SK-N-SH (cell line): ENCODE data around the gene TMEM114. TPM values are rescaled to one million over a fixed set of nuclear protein-coding genes. Genes with fewer than 3 reads are reported as not detected.

ENCODE experiments used
- CTCF ChIA-PET: fragments of 300-600, 350-600 bp; formaldehyde crosslinking; extraction: SDS; loops from one replicate; lab custom pipeline; 2021; lab: Yijun Ruan, JAX
- POLR2A ChIA-PET: fragments of 350-600 bp; sonication (Branson Sonifier 250); formaldehyde crosslinking; extraction: SDS; loops from one replicate; lab custom pipeline; 2020; ENCODE audit warnings: antibody characterized with exemption, inconsistent platforms; lab: Yijun Ruan, JAX
- DNase-seq: peaks from one replicate; pipeline ENCODE4 v3.0.0; 2012
- H2AFZ ChIP-seq: fragments of 200-600 bp; sonication (generic); 2 replicates; pipeline ENCODE4 v1.8.1; 2016; ENCODE audit warnings: antibody characterized with exemption, mild to moderate bottlenecking, low read depth
- H3F3A ChIP-seq: fragments of 200-600 bp; sonication (generic); replicated peaks from 2 replicates; pipeline ENCODE3; 2016; ENCODE audit warnings: antibody characterized with exemption, mild to moderate bottlenecking; ENCODE audit not compliant: insufficient read depth
- H3K27ac ChIP-seq, 2 experiments: fragments of 200-500 bp in 1 of 2; fragments of 200-600 bp in 1 of 2; sonication (Bioruptor generic) in 1 of 2; sonication (generic), shearing (Covaris generic) in 1 of 2; 2 replicates each; pipeline versions ENCODE4 v1.5.1 to v1.6.1; 2014 to 2016; ENCODE audit warnings: low read depth in 2 of 2, inconsistent platforms in 1 of 2, low read length in 1 of 2, mild to moderate bottlenecking in 1 of 2, mixed read lengths in 1 of 2
- H3K27me3 ChIP-seq: fragments of 200-600 bp; sonication (generic), shearing (Covaris generic); 2 replicates; pipeline ENCODE4 v1.6.1; 2016; ENCODE audit warnings: mixed run types; ENCODE audit not compliant: insufficient read depth
- H3K36me3 ChIP-seq, 2 experiments: fragments of 200-500 bp in 1 of 2; fragments of 200-600 bp in 1 of 2; sonication (Bioruptor generic) in 1 of 2; sonication (generic) in 1 of 2; replicated peaks in 1 of 2; 2 replicates each; pipeline versions ENCODE3 to v1.5.1; 2014 to 2016; ENCODE audit warnings: low read length in 1 of 2, mild to moderate bottlenecking in 1 of 2; ENCODE audit not compliant: insufficient read depth in 2 of 2, control insufficient read depth in 1 of 2
- H3K4me1 ChIP-seq, 2 experiments: fragments of 200-500 bp in 1 of 2; fragments of 200-600 bp in 1 of 2; sonication (Bioruptor generic) in 1 of 2; sonication (generic), shearing (Covaris generic) in 1 of 2; 2 replicates each; pipeline versions ENCODE4 v1.5.1 to v1.6.1; 2014 to 2016; ENCODE audit warnings: low read depth in 1 of 2, low read length in 1 of 2, mixed run types in 1 of 2; ENCODE audit not compliant: insufficient read depth in 2 of 2, control insufficient read depth in 1 of 2
- H3K4me2 ChIP-seq: fragments of 200-600 bp; sonication (generic), shearing (Covaris generic); 2 replicates; pipeline ENCODE4 v1.6.1; 2017; ENCODE audit warnings: mixed run types
- H3K4me3 ChIP-seq, 2 experiments: fragments of 200-500 bp in 1 of 2; fragments of 200-600 bp in 1 of 2; sonication (Bioruptor generic) in 1 of 2; sonication (generic), shearing (Covaris generic) in 1 of 2; 2 replicates each; pipeline versions ENCODE4 v1.5.1 to v1.8.1; 2014 to 2016; ENCODE audit warnings: low read depth in 2 of 2, inconsistent platforms in 1 of 2, low read length in 1 of 2, mild to moderate bottlenecking in 1 of 2, mixed read lengths in 1 of 2, moderate library complexity in 1 of 2
- H3K79me2 ChIP-seq: fragments of 200-600 bp; sonication (generic); 2 replicates; pipeline ENCODE4 v1.8.1; 2017; ENCODE audit warnings: mild to moderate bottlenecking; ENCODE audit not compliant: insufficient read depth
- H3K9ac ChIP-seq: fragments of 200-600 bp; sonication (generic); 2 replicates; pipeline ENCODE4 v1.6.1; 2017; ENCODE audit warnings: mixed run types
- H3K9me2 ChIP-seq: fragments of 200-600 bp; sonication (generic); 2 replicates; pipeline ENCODE4 v1.6.1; 2017; ENCODE audit warnings: mixed run types
- H3K9me3 ChIP-seq: fragments of 200-600 bp; sonication (generic); 2 replicates; pipeline ENCODE4 v1.6.1; 2017; ENCODE audit warnings: mixed run types, mild to moderate bottlenecking, moderate library complexity
- H4K20me1 ChIP-seq: fragments of 200-600 bp; sonication (generic); 2 replicates; pipeline ENCODE4 v1.6.1; 2017; ENCODE audit warnings: mild to moderate bottlenecking, mixed run types; ENCODE audit not compliant: insufficient read depth
- CHD2 ChIP-seq: fragments of 150-350 bp; IDR thresholded peaks from 2 replicates; pipeline ENCODE4 v1.6.1; 2018; ENCODE audit warnings: low read length; ENCODE audit not compliant: partially characterized antibody
- EP300 ChIP-seq, 2 experiments: IDR thresholded peaks; 2 replicates each; pipeline versions ENCODE4 v1.4.0 to v1.6.1; 2012; ENCODE audit warnings: borderline replicate concordance in 1 of 2, low read depth in 1 of 2, low read length in 1 of 2
- EZH2phosphoT487 ChIP-seq: fragments of 200-600 bp; sonication (generic); IDR thresholded peaks from 2 replicates; pipeline ENCODE4 v1.6.1; 2017; ENCODE audit warnings: low read depth, mixed run types, mild to moderate bottlenecking, antibody characterized with exemption, moderate library complexity, borderline replicate concordance
- FOSL2 ChIP-seq: IDR thresholded peaks from 2 replicates; pipeline ENCODE4 v1.4.0; 2012; ENCODE audit warnings: low read depth, mild to moderate bottlenecking, moderate library complexity, borderline replicate concordance
- FOXM1 ChIP-seq: IDR thresholded peaks from 2 replicates; pipeline ENCODE4 v1.4.0; 2012; ENCODE audit warnings: low read depth, mild to moderate bottlenecking
- GABPA ChIP-seq: IDR thresholded peaks from 2 replicates; pipeline ENCODE4 v1.4.0; 2012; ENCODE audit warnings: low read depth, mild to moderate bottlenecking
- POLR2AphosphoS5 ChIP-seq: IDR thresholded peaks from 2 replicates; pipeline ENCODE4 v1.6.1; 2012; ENCODE audit warnings: low read depth, low read length
- RAD21 ChIP-seq: IDR thresholded peaks from 2 replicates; pipeline ENCODE4 v1.6.1; 2012; ENCODE audit warnings: mild to moderate bottlenecking, low read length
- RFX5 ChIP-seq: IDR thresholded peaks from 2 replicates; pipeline ENCODE4 v1.6.1; 2012; ENCODE audit warnings: mild to moderate bottlenecking, improper control_type of control experiment, low read length
- SIN3A ChIP-seq: IDR thresholded peaks from 2 replicates; pipeline ENCODE4 v1.6.1; 2012; ENCODE audit warnings: low read depth, mild to moderate bottlenecking, low read length, moderate library complexity, borderline replicate concordance
- SMC3 ChIP-seq: IDR thresholded peaks from 2 replicates; pipeline ENCODE4 v1.6.1; 2012; ENCODE audit warnings: low read depth, low read length, improper control_type of control experiment
- YY1 ChIP-seq: IDR thresholded peaks from 2 replicates; pipeline ENCODE4 v1.4.0; 2012; ENCODE audit warnings: low read depth, mild to moderate bottlenecking
- WGBS: methylation state at CpG from one replicate; pipeline ENCODE4 v1.1.6; 2017; ENCODE audit warnings: low lambda C conversion rate; 5-methylcytosine and 5-hydroxymethylcytosine counted together
- polyA plus RNA-seq, 3 experiments: library from polyadenylated mRNA; depleted of rRNA; stranded (reverse); fragments of >200 nt; gene quantifications; 2 replicates each; pipeline ENCODE4 v1.2.3, GENCODE V29; 2012
- TF ChIP-seq, protein P1 (sequence below): fragments of 200-600 bp; sonication (generic); IDR thresholded peaks from 2 replicates; pipeline ENCODE4 v1.6.1; 2017; ENCODE audit warnings: antibody characterized with exemption, mild to moderate bottlenecking, moderate library complexity
- TF ChIP-seq, protein P2 (sequence below): IDR thresholded peaks from 2 replicates; pipeline ENCODE4 v1.6.1; 2012; ENCODE audit warnings: mild to moderate bottlenecking, low read depth, low read length, moderate library complexity
- TF ChIP-seq, protein P3 (sequence below): fragments of 150-350 bp; IDR thresholded peaks from 2 replicates; pipeline ENCODE4 v1.6.1; 2016; ENCODE audit warnings: mild to moderate bottlenecking, low read depth, low read length
- TF ChIP-seq, protein P4 (sequence below): IDR thresholded peaks from 2 replicates; pipeline ENCODE4 v1.4.0; 2012; ENCODE audit warnings: low read depth

The TMEM114 gene
- polyA plus RNA-seq, 1 of the 3 experiments (the other 2 are of a cell fraction): not detected

DNA sequence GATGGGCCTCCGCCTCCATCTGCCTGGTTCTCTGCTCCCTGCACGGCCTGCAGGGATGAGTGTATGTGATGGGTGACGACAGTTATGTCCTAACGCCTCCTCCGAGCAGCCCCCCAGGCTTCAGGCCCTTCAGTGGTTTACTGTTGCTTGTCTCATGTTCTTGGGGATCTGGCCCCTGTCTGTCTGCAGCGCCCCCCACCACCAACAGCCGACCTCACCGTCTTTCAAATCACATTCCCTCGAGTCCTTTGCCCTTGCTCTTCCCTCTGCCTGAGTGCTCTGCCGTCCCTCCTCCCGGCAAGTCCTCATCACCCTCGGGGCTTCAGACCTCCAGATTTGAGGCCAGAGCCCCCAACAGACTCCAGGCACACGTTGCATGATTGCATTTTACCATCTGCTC, 49.4 kb upstream of the TMEM114 start:
- H3K4me3 ChIP-seq: no peak overlapping the region
- no peak for DNase-seq
- TF ChIP-seq FOSL2 (no peak), SMC3 (no peak), FOXM1 (no peak), RFX5 (no peak), YY1 (no peak), EZH2phosphoT487 (no peak), GABPA (no peak)
- TF ChIP-seq, protein P1, sequence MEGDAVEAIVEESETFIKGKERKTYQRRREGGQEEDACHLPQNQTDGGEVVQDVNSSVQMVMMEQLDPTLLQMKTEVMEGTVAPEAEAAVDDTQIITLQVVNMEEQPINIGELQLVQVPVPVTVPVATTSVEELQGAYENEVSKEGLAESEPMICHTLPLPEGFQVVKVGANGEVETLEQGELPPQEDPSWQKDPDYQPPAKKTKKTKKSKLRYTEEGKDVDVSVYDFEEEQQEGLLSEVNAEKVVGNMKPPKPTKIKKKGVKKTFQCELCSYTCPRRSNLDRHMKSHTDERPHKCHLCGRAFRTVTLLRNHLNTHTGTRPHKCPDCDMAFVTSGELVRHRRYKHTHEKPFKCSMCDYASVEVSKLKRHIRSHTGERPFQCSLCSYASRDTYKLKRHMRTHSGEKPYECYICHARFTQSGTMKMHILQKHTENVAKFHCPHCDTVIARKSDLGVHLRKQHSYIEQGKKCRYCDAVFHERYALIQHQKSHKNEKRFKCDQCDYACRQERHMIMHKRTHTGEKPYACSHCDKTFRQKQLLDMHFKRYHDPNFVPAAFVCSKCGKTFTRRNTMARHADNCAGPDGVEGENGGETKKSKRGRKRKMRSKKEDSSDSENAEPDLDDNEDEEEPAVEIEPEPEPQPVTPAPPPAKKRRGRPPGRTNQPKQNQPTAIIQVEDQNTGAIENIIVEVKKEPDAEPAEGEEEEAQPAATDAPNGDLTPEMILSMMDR: no peak
- no peak overlapping the region for H2AFZ ChIP-seq
- H3F3A ChIP-seq: no peaks in the 10 kb centered on the region
- H3K27ac ChIP-seq: no peak overlapping the region
- H3K9me2 ChIP-seq: no peaks in the 10 kb centered on the region
- no peak overlapping the region for H3K4me2 ChIP-seq
- WGBS: 87% methylated on average over 11 of the region's 13 CpGs
- no peaks in the 10 kb centered on the region for H3K27me3 ChIP-seq
- no peaks in the 10 kb centered on the region for H4K20me1 ChIP-seq
- peaks cover 22 to 81% of the 10 kb centered on the region in 2 experiments for H3K36me3 ChIP-seq
- no peaks in the 10 kb centered on the region for H3K9me3 ChIP-seq
- no peaks in the 10 kb centered on the region for H3K79me2 ChIP-seq
- ChIA-PET CTCF (interaction anchor here (0.6 kb wide), 1 partner anchor 72 kb away, joined by 3 read pairs; no protein-coding TSS in a partner anchor), POLR2A (no interaction called here)
- no peak overlapping the region for H3K9ac ChIP-seq
- no peaks in the 10 kb centered on the region for H3K4me1 ChIP-seq

DNA sequence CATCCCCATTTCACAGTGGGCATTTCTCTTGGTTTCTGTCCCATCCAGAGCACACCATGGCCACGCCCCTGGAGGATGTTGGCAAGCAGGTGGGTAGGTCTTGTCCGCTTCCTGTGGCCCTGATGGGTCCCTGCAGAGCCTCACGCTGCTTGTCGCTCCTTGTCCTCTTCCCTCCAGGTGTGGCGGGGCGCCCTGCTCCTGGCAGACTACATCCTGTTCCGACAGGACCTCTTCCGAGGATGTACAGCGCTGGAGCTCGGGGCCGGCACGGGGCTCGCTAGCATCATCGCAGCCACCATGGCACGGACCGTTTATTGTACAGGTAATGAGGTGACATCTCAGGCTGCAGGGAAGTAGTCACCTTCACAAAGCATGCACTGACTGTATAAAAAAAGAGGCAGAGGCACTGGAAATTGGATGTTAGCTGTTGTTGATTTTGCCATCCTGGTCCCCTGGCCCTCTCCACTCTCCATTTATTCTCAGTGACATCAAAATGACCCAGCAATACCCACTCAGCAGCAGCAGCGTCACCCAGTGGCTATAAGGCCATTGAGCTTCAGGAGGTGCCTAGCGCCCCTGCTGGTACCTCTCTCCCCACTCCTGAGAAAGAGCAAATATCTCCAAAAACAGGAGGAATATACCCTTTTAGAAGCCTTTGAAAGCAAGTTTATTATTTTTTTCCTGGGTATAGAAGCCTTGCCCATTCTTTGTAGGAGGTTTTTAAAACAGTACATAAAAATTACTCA, 44.9 kb upstream of the TMEM114 start:
- H2AFZ ChIP-seq: no peak overlapping the region
- no peak overlapping the region for H3K9ac ChIP-seq
- CTCF ChIA-PET: interaction anchor here (0.7 to 2.7 kb wide), 19 partner anchors 9 to 455 kb away, joined by 3 to 15 read pairs (median 4); partner anchors contain the start of gene METTL22
- H3K9me2 ChIP-seq: no peaks in the 10 kb centered on the region
- H3K27me3 ChIP-seq: no peaks in the 10 kb centered on the region
- 83% methylated on average over 17 of the region's 18 CpGs for WGBS
- no peaks in the 10 kb centered on the region for H3F3A ChIP-seq
- POLR2A ChIA-PET: interaction anchor here (0.6 kb wide), 1 partner anchor 335 kb away, joined by 4 read pairs; no protein-coding TSS in a partner anchor
- DNase-seq: peak; percentile 60
- no peaks in the 10 kb centered on the region for H4K20me1 ChIP-seq
- no peaks in the 10 kb centered on the region for H3K9me3 ChIP-seq
- no peak overlapping the region; a peak in 1 of 4 replicates for H3K27ac ChIP-seq
- H3K4me1 ChIP-seq: peaks cover 0 to 5% of the 10 kb centered on the region in 2 experiments; a peak in 1 of 4 replicates
- H3K79me2 ChIP-seq: no peaks in the 10 kb centered on the region
- H3K4me3 ChIP-seq: no peak overlapping the region; a peak in 1 of 4 replicates
- no peak overlapping the region for H3K4me2 ChIP-seq
- peaks cover 19 to 83% of the 10 kb centered on the region in 2 experiments for H3K36me3 ChIP-seq
- TF ChIP-seq RAD21 (peak; percentile 61), GABPA (no peak), EP300 (IDR thresholded peaks at IDR 0.05; ENCODE audit: borderline replicate concordance in 1 of 2, low read depth in 1 of 2, low read length in 1 of 2) (no peak), CHD2 (no peak), SIN3A (no peak), POLR2AphosphoS5 (no peak), EZH2phosphoT487 (no peak)
- TF ChIP-seq, protein P2, sequence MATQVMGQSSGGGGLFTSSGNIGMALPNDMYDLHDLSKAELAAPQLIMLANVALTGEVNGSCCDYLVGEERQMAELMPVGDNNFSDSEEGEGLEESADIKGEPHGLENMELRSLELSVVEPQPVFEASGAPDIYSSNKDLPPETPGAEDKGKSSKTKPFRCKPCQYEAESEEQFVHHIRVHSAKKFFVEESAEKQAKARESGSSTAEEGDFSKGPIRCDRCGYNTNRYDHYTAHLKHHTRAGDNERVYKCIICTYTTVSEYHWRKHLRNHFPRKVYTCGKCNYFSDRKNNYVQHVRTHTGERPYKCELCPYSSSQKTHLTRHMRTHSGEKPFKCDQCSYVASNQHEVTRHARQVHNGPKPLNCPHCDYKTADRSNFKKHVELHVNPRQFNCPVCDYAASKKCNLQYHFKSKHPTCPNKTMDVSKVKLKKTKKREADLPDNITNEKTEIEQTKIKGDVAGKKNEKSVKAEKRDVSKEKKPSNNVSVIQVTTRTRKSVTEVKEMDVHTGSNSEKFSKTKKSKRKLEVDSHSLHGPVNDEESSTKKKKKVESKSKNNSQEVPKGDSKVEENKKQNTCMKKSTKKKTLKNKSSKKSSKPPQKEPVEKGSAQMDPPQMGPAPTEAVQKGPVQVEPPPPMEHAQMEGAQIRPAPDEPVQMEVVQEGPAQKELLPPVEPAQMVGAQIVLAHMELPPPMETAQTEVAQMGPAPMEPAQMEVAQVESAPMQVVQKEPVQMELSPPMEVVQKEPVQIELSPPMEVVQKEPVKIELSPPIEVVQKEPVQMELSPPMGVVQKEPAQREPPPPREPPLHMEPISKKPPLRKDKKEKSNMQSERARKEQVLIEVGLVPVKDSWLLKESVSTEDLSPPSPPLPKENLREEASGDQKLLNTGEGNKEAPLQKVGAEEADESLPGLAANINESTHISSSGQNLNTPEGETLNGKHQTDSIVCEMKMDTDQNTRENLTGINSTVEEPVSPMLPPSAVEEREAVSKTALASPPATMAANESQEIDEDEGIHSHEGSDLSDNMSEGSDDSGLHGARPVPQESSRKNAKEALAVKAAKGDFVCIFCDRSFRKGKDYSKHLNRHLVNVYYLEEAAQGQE: no peak
- TF ChIP-seq, protein P3, sequence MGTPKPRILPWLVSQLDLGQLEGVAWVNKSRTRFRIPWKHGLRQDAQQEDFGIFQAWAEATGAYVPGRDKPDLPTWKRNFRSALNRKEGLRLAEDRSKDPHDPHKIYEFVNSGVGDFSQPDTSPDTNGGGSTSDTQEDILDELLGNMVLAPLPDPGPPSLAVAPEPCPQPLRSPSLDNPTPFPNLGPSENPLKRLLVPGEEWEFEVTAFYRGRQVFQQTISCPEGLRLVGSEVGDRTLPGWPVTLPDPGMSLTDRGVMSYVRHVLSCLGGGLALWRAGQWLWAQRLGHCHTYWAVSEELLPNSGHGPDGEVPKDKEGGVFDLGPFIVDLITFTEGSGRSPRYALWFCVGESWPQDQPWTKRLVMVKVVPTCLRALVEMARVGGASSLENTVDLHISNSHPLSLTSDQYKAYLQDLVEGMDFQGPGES: no peak
- TF ChIP-seq, protein P1: peak; percentile 70
- TF ChIP-seq, protein P4, sequence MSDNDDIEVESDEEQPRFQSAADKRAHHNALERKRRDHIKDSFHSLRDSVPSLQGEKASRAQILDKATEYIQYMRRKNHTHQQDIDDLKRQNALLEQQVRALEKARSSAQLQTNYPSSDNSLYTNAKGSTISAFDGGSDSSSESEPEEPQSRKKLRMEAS: no peak
